PC-9 (cell line): ENCODE data around the gene YIF1B. TPM values are rescaled to one million over a fixed set of nuclear protein-coding genes. Genes with fewer than 3 reads are reported as not detected.

ENCODE experiments used
- BruUV-seq: library from RNA; stranded (reverse); fragments of 400-500 nt; replicated peaks from 2 replicates; lab custom pipeline; 2021; lab: Mats Ljungman, UMichigan
- CTCF ChIA-PET: fragments of 300-600 bp; sonication (Branson Sonifier 250); formaldehyde crosslinking; loops from one replicate; lab custom pipeline; 2022; ENCODE audit warnings: antibody characterized with exemption; lab: Charles Lee
- POLR2A ChIA-PET: fragments of 300-600 bp; sonication (Branson Sonifier 250); formaldehyde crosslinking; loops from one replicate; lab custom pipeline; 2022; ENCODE audit warnings: antibody characterized with exemption; ENCODE audit not compliant: unreplicated experiment; lab: Charles Lee
- DNase-seq, 2 experiments: peaks; one replicate each; pipeline versions ENCODE4 v3.0.0 to v3.0.0-alpha.2; 2015 to 2022; ENCODE audit warnings: mixed read lengths in 1 of 2
- H2AFZ ChIP-seq: fragments of 200-600 bp; sonication (generic); 2 replicates; pipeline ENCODE4 v1.8.1; 2017; ENCODE audit warnings: antibody characterized with exemption
- H3F3A ChIP-seq: fragments of 200-600 bp; sonication (generic); 2 replicates; pipeline ENCODE4 v1.8.1; 2017; ENCODE audit warnings: antibody characterized with exemption, mild to moderate bottlenecking, low read depth; ENCODE audit not compliant: insufficient read depth
- H3K27ac ChIP-seq: fragments of 200-600 bp; sonication (generic); 2 replicates; pipeline ENCODE4 v1.6.1; 2016; ENCODE audit warnings: mixed run types
- H3K27me3 ChIP-seq: fragments of 200-600 bp; sonication (generic); 2 replicates; pipeline ENCODE4 v1.6.1; 2016; ENCODE audit warnings: low read depth, mixed run types; ENCODE audit not compliant: insufficient read depth
- H3K36me3 ChIP-seq: fragments of 200-600 bp; sonication (generic); 2 replicates; pipeline ENCODE4 v1.6.1; 2016; ENCODE audit warnings: low read depth, mixed run types
- H3K4me1 ChIP-seq: fragments of 200-600 bp; sonication (generic); replicated peaks from 2 replicates; pipeline ENCODE4 v1.6.1; 2016; ENCODE audit warnings: mixed run types; ENCODE audit not compliant: insufficient read depth
- H3K4me2 ChIP-seq: fragments of 200-600 bp; sonication (generic); 2 replicates; pipeline ENCODE4 v1.6.1; 2017; ENCODE audit warnings: mixed run types
- H3K4me3 ChIP-seq: fragments of 200-600 bp; sonication (generic); 2 replicates; pipeline ENCODE4 v1.6.1; 2016; ENCODE audit warnings: mixed run types
- H3K79me2 ChIP-seq: fragments of 200-600 bp; sonication (generic); 2 replicates; pipeline ENCODE4 v1.6.1; 2017; ENCODE audit warnings: low read depth, mixed run types
- H3K9me2 ChIP-seq: fragments of 200-600 bp; sonication (generic); 2 replicates; pipeline ENCODE4 v1.8.1; 2017; ENCODE audit warnings: mild to moderate bottlenecking; ENCODE audit not compliant: insufficient read depth
- H3K9me3 ChIP-seq: fragments of 200-600 bp; sonication (generic); 2 replicates; pipeline ENCODE4 v1.8.1; 2016; ENCODE audit warnings: low read depth; ENCODE audit not compliant: insufficient read depth
- H4K20me1 ChIP-seq: fragments of 200-600 bp; sonication (generic); 2 replicates; pipeline ENCODE4 v1.8.1; 2017; ENCODE audit not compliant: insufficient read depth
- CTCF ChIP-seq: fragments of 200-600 bp; sonication (generic); conservative IDR thresholded peaks from 2 replicates; pipeline ENCODE4 v1.6.1; 2017; ENCODE audit warnings: mixed run types, antibody characterized with exemption, mild to moderate bottlenecking, moderate library complexity
- EZH2 ChIP-seq: fragments of 200-600 bp; sonication (generic); IDR thresholded peaks from 2 replicates; pipeline ENCODE4 v1.8.0; 2017; ENCODE audit warnings: antibody characterized with exemption, low read depth
- intact Hi-C: fragments of 100-400 bp; cut with micrococcal nuclease; formaldehyde crosslinking; loops from one replicate; pipeline ENCODE4 v1.10.0; 2022; ENCODE audit not compliant: unreplicated experiment
- total RNA-seq: library from RNA; stranded (reverse); gene quantifications from 2 replicates; pipeline ENCODE4 v1.2.3, GENCODE V29; 2021

The YIF1B gene
- total RNA-seq, 1 experiment from 2014 or later = 39.8 TPM

- Histone ChIP-seq H3K27ac (peak within 1 kb of the TSS; percentile 94), H3K4me2 (peak within 1 kb of the TSS; percentile 95), H3F3A (peaks cover 51% of the 10 kb centered on the region), H3K4me3 (peak within 1 kb of the TSS; percentile 72), H3K9me3 (no peaks in the 10 kb centered on the region), H2AFZ (no peak within 1 kb of the TSS), H3K27me3 (no peaks in the 10 kb centered on the region), H3K36me3 (peaks cover 3% of the 10 kb centered on the region; the same call in 1 of the 2 replicates), H3K9me2 (no peaks in the 10 kb centered on the region), H4K20me1 (peaks cover 3% of the 10 kb centered on the region; the same call in 1 of the 2 replicates), H3K4me1 (peaks cover 46% of the 10 kb centered on the region), H3K79me2 (peaks cover 41% of the 10 kb centered on the region)
- ChIA-PET POLR2A (interaction anchor here (0.6 to 1.1 kb wide), 3 partner anchors 13 to 91 kb away, joined by 4 to 12 read pairs (median 4); no protein-coding TSS in a partner anchor), CTCF (interaction anchor here (0.7 kb wide), 2 partner anchors 70 to 84 kb away, joined by 3 read pairs; partner anchors contain the start of gene GGN)
- intact Hi-C loops = loop anchor here (2.0 kb wide), 2 partner anchors 13 to 59 kb away; no protein-coding TSS in a partner anchor
- no peak for TF ChIP-seq CTCF
- TF ChIP-seq EZH2 = no peak
- TSS peak; percentile 65 for BruUV-seq
- peak; percentile 88 to 91 for DNase-seq
Observed at GRCh38 chr19:38303517-38304351, 12.0 kb downstream of the YIF1B start, which contains the start of gene C19orf33. C19orf33 (plus strand) TSS chr19:38304251; CDS start chr19:38304262, 11 bp downstream.

GRCh38 chr19:38298821-38299680 lies 16.7 kb downstream of the YIF1B start:
- Histone ChIP-seq H3K79me2 (peaks cover 32% of the 10 kb centered on the region), H2AFZ (no peak overlapping the region), H3K4me3 (no peak overlapping the region), H3K4me1 (peaks cover 63% of the 10 kb centered on the region), H3K4me2 (peak overlapping the region; percentile 57), H3K27me3 (no peaks in the 10 kb centered on the region), H4K20me1 (no peaks in the 10 kb centered on the region), H3K27ac (peak overlapping the region; percentile 86), H3K9me3 (no peaks in the 10 kb centered on the region), H3K36me3 (0 out of 2 replicates have a peak, but pooled peaks cover 4% of the 10 kb centered on the region), H3K9me2 (no peaks in the 10 kb centered on the region), H3F3A (peaks cover 84% of the 10 kb centered on the region)
- TF ChIP-seq CTCF = no peak
- no peak for TF ChIP-seq EZH2
- BruUV-seq = no TSS peak
- ChIA-PET POLR2A (interaction anchor here (0.6 kb wide), 1 partner anchor 15 kb away, joined by 3 read pairs; no protein-coding TSS in a partner anchor), CTCF (interaction anchor here (0.7 kb wide), 1 partner anchor 55 kb away, joined by 3 read pairs; no protein-coding TSS in a partner anchor)
- peak; percentile 39 to 66 for DNase-seq
- intact Hi-C loops = no loop called here

GRCh38 chr19:38294090-38294489 lies 21.7 kb downstream of the YIF1B start:
- CTCF ChIA-PET = no interaction called here
- BruUV-seq = no TSS peak
- Histone ChIP-seq H3K27ac (0 out of 2 replicates have a peak overlapping the region, but pooled peaks have one; percentile 11), H3K27me3 (no peaks in the 10 kb centered on the region), H3K36me3 (peaks cover 23% of the 10 kb centered on the region), H3K9me2 (no peaks in the 10 kb centered on the region), H4K20me1 (peaks cover 33% of the 10 kb centered on the region), H3K79me2 (peaks cover 41% of the 10 kb centered on the region), H3K4me2 (no peak overlapping the region), H3K9me3 (no peaks in the 10 kb centered on the region), H3F3A (peaks cover 93% of the 10 kb centered on the region), H3K4me3 (no peak overlapping the region), H3K4me1 (peaks cover 62% of the 10 kb centered on the region), H2AFZ (no peak overlapping the region)
- POLR2A ChIA-PET = interaction anchor here (0.6 kb wide), 1 partner anchor 387 kb away, joined by 4 read pairs; no protein-coding TSS in a partner anchor
- DNase-seq = no peak
- TF ChIP-seq EZH2 = no peak
- TF ChIP-seq CTCF = no peak
- intact Hi-C loops = no loop called here
